ENCODE measurements around the gene MFSD11. TPM values are rescaled to one million over a fixed set of nuclear protein-coding genes. Genes with fewer than 3 reads are reported as not detected.

MFSD11 gene
- total RNA-seq, 1 experiment from 2014 or later, result 42.3 TPM

- TF ChIP-seq REST (IDR thresholded peaks at IDR 0.05; ENCODE audit: insufficient read depth in 1 of 2, low read depth in 2 of 2, low read length in 1 of 2) (no peak), CTCF (IDR thresholded peaks at IDR 0.05) (peak; percentile 80; the same call in 1 of the 2 replicates), TCF7L2 (IDR thresholded peaks at IDR 0.05; ENCODE audit: low read depth, low read length) (no peak), POLR2AphosphoS5 (IDR thresholded peaks at IDR 0.05; ENCODE audit: low read depth, low read length) (no peak), SIN3A (IDR thresholded peaks at IDR 0.05; ENCODE audit: borderline replicate concordance, insufficient read depth, low read depth, low read length) (no peak)
- CTCF ChIA-PET, result interaction anchor here (0.7 kb wide), 1 partner anchor 53 kb away, joined by 6 read pairs; no protein-coding TSS in a partner anchor
- no peaks in the 10 kb centered on the region for H3K9me3 ChIP-seq (ENCODE audit: control insufficient read depth, insufficient read depth, low read depth, low read length)
- POLR2A ChIA-PET, result no interaction called here
- intact Hi-C loops (cut with micrococcal nuclease; ENCODE audit: unreplicated experiment) (no loop called here), in situ Hi-C loops (cut with HindIII; ENCODE audit: low pct_unique_long_range_greater_than_20kb, low sequenced_read_pairs) (no loop called here)
- no peak overlapping the region for H3K27ac ChIP-seq (ENCODE audit: low read length)
- BruUV-seq (replicated peaks), result no TSS peak
- ATAC-seq (peak; percentile 91), DNase-seq (ENCODE audit: low read depth, low spot score) (peak; percentile 27)
- H3K36me3 ChIP-seq (ENCODE audit: control insufficient read depth, insufficient read depth, low read length), result no peaks in the 10 kb centered on the region
- no peak overlapping the region for H3K4me3 ChIP-seq (ENCODE audit: low read depth in 2 of 2, low read length in 2 of 2)
- H3K4me1 ChIP-seq (ENCODE audit: control insufficient read depth, insufficient read depth, low read length), result peaks cover 6% of the 10 kb centered on the region; the same call in 1 of the 2 replicates
- H3K27me3 ChIP-seq (ENCODE audit: control insufficient read depth, insufficient read depth, low read length), result no peaks in the 10 kb centered on the region
Observed at GRCh38 chr17:76793775-76794174, 55.9 kb downstream of the MFSD11 start.

- Histone ChIP-seq H3K27me3 (ENCODE audit: control insufficient read depth, insufficient read depth, low read length) (no peaks in the 10 kb centered on the region), H3K4me1 (ENCODE audit: control insufficient read depth, insufficient read depth, low read length) (peaks cover 4% of the 10 kb centered on the region; the same call in 1 of the 2 replicates), H3K27ac (ENCODE audit: low read length) (no peak overlapping the region), H3K4me3 (ENCODE audit: low read depth in 2 of 2, low read length in 2 of 2) (no peak overlapping the region), H3K36me3 (ENCODE audit: control insufficient read depth, insufficient read depth, low read length) (no peaks in the 10 kb centered on the region), H3K9me3 (ENCODE audit: control insufficient read depth, insufficient read depth, low read depth, low read length) (no peaks in the 10 kb centered on the region)
- no peak for DNase-seq (ENCODE audit: low read depth, low spot score)
- ChIA-PET POLR2A (no interaction called here), CTCF (no interaction called here)
- BruUV-seq (replicated peaks), result no TSS peak
- intact Hi-C loops (cut with micrococcal nuclease; ENCODE audit: unreplicated experiment) (no loop called here), in situ Hi-C loops (cut with HindIII; ENCODE audit: low pct_unique_long_range_greater_than_20kb, low sequenced_read_pairs) (no loop called here)
- no peak for TF ChIP-seq CTCF (IDR thresholded peaks at IDR 0.05)
- TF ChIP-seq REST (IDR thresholded peaks at IDR 0.05; ENCODE audit: insufficient read depth in 1 of 2, low read depth in 2 of 2, low read length in 1 of 2), result no peak
- no peak for TF ChIP-seq TCF7L2 (IDR thresholded peaks at IDR 0.05; ENCODE audit: low read depth, low read length)
- no peak for TF ChIP-seq POLR2AphosphoS5 (IDR thresholded peaks at IDR 0.05; ENCODE audit: low read depth, low read length)
- no peak for TF ChIP-seq SIN3A (IDR thresholded peaks at IDR 0.05; ENCODE audit: borderline replicate concordance, insufficient read depth, low read depth, low read length)
- no peak for ATAC-seq
Observed at GRCh38 chr17:76796081-76796480, 58.2 kb downstream of the MFSD11 start.

Data from Panc1 (cell line).